GM21515 (cell line): ENCODE data around the gene ACSF2.

ENCODE experiments used
- ATAC-seq: cut with Tn5 transposase; IDR thresholded peaks from one replicate; pipeline ENCODE4 v1.9.1; 2021; ENCODE audit not compliant: unreplicated experiment

ACSF2 gene

GRCh38 chr17:50495217-50495823, 69.3 kb downstream of the ACSF2 start:
- ATAC-seq = no peak

GRCh38 chr17:50495918-50496317, 69.9 kb downstream of the ACSF2 start:
- ATAC-seq = no peak

GRCh38 chr17:50498021-50498874, 72.2 kb downstream of the ACSF2 start:
- no peak for ATAC-seq

GRCh38 chr17:50499270-50499669, 73.3 kb downstream of the ACSF2 start:
- no peak for ATAC-seq

GRCh38 chr17:50499721-50500120, 73.7 kb downstream of the ACSF2 start:
- ATAC-seq = no peak

DNA sequence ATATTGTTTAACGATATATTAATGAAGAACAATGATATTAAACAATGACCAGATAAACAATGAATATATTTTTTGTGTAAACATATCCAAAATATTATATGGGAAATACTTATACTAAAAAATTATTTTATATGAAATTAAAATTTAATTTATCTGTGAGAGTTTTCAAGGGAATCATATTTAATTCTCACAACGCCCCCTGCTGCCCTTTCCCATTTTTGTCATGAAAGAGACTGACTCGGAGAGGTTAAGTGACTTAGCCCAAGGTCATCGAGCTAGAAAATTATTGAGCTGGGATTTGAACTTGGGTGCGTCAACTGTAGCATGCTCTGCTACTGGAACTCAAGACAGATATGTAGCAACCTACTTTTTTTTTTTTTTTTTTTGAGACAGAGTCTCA, 75.0 kb downstream of the ACSF2 start:
- no peak for ATAC-seq

GRCh38 chr17:50502301-50502990, 76.4 kb downstream of the ACSF2 start:
- no peak for ATAC-seq

DNA sequence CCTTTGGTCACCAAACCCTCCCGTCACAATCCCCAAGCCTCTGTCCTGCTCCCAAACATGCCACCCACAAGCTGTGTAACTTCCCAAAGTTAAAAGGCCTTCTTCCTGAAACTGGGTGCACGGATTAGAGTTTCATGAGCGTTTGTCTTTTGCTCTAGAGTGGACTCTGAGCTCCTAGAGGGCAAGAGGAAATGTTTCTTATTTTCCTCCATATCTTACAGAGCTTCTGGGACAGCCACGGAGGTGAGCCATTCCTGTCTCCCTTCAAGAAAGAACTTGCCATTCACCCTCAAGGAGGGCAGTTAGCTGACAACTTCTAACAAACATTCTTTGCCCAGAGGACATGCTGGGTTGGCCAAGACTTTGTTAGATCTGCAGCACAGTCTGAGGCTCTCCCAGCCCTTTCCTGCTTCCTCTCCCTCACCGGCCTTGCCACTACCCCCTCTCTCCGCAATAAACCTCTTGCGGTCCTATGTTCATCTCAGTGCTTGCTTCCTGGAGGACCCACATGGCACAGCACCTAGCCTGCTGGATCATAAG, 79.6 kb downstream of the ACSF2 start:
- no peak for ATAC-seq

DNA sequence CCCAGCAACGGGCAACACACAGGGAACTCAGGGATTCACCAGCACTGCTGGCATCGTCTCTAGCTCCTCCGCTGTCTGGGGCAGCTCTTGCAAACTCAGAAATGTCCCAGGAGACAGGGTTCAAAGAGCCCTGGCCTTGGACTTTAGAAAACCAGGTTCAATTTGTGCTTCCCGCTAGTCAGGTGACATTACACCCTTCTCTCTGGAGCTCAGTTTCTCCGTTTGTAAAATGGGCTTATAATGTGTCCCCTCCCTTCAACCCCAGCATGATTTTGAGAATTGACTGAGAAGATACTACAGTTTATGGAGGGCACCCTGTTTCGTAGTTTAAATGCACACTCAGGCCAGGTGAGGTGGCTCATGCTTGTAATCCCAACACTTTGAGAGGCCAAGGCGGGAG, 80.3 kb downstream of the ACSF2 start:
- ATAC-seq = no peak

- peak; percentile 41 for ATAC-seq
These were observed 82.0 kb downstream of the ACSF2 start, which contains the start of gene MYCBPAP for GRCh38 chr17:50507871-50508572. Gene MYCBPAP, plus strand, starts transcription at chr17:50508439. Its CDS starts 236 bp downstream, at chr17:50508675.

- no peak for ATAC-seq
These were observed 82.8 kb downstream of the ACSF2 start for GRCh38 chr17:50508573-50509460.

GRCh38 chr17:50511058-50511457, 85.0 kb downstream of the ACSF2 start:
- peak; percentile 64 for ATAC-seq

- ATAC-seq = no peak
These were observed 87.5 kb downstream of the ACSF2 start for GRCh38 chr17:50513495-50513894.

DNA sequence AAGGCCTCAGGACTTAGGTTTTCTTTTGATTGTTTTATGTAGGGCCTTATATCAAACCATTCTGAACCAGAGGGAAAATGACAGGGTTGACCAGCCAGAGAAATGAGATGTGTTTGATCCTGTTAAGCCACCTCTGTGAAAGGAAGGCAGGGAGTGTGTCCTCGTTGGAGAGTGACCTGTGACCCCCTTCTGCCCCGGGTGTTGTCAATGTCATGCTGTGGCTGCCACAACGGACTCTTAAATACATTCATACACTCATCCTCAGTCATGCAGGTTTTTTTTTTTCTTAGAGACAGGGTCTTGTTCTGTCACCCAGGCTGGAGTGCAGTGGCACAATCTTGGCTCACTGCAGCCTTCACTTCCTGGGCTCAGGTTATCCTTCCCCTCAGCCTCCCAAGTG, 88.4 kb downstream of the ACSF2 start:
- ATAC-seq = no peak

GRCh38 chr17:50514936-50515702, 89.1 kb downstream of the ACSF2 start:
- no peak for ATAC-seq

- no peak for ATAC-seq
These were observed 91.0 kb downstream of the ACSF2 start for GRCh38 chr17:50517011-50517410.

DNA sequence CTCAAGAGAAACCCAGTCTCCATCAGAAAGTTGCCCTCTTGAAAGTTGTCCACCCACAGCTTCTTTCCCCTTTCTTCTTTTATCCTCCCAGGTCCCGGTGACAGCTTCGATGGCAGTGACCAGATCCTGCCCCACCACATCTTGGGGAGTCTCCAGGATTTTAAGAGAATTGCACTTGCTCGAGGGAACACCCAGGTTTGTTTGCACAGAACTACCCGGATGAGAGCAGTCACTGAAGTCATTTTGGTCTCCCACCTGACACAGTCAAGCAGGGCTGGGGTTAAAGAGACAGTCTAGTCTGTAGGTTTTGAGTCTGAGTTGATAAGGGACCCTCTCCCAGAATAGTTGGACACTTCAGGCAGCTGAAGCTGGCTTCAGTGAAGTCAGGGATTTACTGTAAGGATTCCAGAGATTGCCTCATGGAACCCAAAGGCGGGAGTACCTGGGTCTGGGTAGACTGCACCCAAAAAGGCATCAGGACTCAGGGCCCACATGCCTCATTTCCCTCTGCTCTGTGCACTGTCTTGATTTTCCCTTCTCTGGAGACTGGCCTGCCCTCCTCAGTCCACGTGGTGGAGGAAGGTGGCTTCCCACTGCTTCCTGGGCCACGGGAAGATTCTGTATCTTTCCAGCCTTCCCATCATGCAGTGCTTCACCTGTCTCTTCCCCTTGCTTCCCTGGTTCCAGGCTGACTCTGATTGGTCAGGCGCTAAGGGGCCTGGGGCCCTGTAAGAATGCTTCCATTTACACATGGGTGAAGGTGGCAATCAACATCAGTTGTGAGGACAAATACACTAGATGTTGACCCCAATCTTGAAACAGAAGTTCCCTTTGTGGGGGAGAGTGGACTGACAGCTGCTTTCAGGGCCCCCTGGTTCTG, 91.7 kb downstream of the ACSF2 start:
- ATAC-seq = no peak

- no peak for ATAC-seq
These were observed 92.5 kb downstream of the ACSF2 start for GRCh38 chr17:50518384-50519023.
